GM18951 (cell line): ENCODE measurements around the gene FUZ.

ENCODE experiments used
- POLR2A ChIP-seq: IDR thresholded peaks from 4 replicates; pipeline ENCODE4 v1.6.1; 2011; ENCODE audit warnings: mild to moderate bottlenecking; ENCODE audit not compliant: insufficient read length, insufficient read depth; ENCODE audit errors: extremely low read depth
- in situ Hi-C: fragments of 300-500 bp; cut with MboI; formaldehyde crosslinking; loops from one replicate; pipeline ENCODE4 v1.12.0; 2022; ENCODE audit warnings: low sequenced_read_pairs, mixed read lengths, inconsistent platforms; ENCODE audit not compliant: unreplicated experiment

The FUZ gene

DNA sequence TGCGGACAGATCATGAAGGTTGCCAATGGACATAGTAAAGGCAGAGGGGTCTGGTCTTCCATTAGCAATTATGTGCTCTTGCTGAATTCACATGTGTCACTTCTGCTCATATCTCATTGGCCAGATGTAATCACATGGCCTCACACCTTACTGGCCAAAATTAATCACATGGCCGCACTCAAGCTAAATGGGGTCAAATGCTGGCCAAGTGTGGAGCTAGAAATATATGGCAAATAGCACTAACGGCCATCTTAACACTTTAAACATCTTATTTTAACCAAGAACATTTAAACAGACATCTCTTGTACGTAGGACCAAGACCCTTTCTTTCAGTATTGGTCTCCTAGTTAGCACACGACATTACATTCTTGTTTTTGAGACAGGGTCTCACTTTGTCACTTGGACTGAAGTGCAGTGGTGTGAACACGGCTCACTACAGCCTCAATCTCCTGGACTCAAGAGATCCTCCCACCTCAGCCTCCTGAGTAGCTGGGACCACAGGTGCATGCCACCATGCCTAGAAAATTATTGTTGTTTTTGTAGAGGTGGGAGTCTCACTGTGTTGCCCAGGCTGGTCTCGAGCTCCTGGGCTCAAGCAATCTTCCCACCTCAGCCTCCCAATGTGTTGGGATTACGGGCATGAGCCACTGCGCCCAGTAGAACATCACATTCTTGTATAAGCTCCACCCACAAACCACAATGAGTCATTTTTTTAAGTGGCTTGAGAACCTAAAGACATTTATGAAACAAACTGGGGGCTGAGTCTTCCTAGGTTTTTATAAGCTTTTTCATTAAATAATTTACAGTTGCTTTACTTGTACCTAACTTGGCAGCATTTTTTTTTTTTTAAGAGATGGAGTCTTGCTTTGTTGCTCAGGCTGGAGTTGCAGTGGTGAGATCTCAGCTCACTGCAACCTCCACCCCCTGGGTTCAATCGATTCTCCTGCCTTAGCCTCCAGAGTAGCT lies 34.9 kb upstream of the FUZ start:
- in situ Hi-C loops = no loop called here

DNA sequence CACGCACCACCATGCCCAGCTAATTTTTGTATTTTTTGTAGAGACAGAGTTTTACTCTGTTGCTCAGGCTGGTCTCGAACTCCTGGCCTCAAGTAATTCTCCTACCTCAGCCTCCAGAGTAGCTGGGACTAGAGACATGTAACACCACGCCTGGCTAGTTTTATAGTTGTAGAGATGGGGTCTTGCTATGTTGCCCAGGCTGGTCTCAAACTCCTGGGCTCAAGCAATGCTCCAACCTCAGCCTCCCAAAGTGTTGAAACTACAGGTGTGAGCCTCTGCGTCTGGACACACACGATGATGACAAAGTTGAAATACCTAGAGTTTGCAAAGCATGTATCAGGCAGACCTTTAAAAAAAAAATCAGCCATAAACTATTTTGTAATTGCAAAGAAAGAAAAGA lies 33.3 kb upstream of the FUZ start:
- in situ Hi-C loops = no loop called here
- no peak for TF ChIP-seq POLR2A

More for the DNA sequence above, 34.9 kb upstream of the FUZ start:
- no peak for TF ChIP-seq POLR2A

DNA sequence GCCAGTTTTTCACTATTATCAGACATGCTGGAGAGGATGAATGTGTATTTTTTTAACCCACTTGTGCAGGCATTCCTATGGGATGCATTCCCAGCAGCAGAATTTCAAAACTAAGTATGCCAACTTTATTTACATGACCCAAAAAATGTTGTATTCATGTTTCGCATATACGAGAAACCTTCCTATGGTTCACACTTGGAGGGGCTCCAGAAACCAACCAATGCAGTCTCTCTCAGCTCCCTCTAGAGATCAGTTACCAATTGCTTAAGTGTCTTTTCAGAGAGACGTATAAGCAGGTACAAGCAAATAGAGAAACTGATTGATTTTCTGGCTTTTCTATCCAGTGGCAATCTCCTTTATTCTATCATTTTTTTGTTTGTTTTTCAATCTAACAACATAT lies 32.3 kb upstream of the FUZ start:
- TF ChIP-seq POLR2A = no peak
- in situ Hi-C loops = no loop called here

DNA sequence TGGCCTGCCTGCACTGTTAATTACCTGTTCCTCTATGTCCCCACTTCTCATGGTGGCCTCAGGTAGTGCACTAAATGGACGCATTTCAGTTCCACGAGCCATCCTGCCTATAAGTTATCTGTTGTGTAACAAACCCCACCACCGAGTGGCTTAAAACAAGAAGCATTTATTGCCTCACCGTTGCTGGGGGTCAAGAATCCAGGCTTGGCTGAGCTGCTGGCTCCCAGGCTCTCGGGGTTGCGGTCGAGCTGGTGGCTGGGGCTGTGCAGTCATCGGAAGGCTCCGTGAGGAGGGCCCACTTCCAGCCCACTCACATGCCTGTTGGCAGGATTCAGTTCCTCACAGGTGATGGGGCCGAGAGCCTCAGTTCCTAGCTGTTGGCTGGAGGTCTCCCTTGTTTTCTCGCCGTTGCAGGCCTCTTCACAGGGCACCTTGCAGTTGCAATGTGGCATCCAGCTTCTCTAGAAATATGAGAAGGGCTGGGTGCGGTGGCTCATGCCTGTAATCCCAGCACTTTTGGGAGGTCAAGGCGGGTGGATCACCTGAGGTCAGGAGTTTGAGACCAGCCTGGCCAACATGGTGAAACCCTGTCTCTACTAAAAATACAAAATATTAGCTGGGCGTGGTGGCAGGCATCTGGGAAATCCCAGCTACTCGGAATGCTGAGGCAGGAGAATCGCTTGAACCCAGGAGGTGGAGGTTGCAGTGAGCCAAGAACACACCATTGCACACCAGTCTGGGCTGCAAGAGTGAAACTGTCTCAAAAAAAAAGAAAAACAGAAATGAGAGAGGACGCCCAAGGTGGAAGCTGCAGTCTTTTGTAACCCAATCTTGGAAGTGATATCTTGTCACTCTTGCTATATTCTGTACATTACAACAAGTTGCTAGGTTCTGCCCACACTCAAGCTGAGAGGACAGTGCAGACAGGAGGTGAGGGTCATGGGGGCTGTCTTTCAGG lies 31.3 kb upstream of the FUZ start:
- in situ Hi-C loops = no loop called here
- TF ChIP-seq POLR2A = no peak

- TF ChIP-seq POLR2A = no peak
Observed at GRCh38 chr19:49843265-49843664, 30.2 kb upstream of the FUZ start.

GRCh38 chr19:49840736-49841249 lies 27.7 kb upstream of the FUZ start:
- in situ Hi-C loops = no loop called here
- TF ChIP-seq POLR2A = no peak

More at GRCh38 chr19:49843265-49843664, 30.2 kb upstream of the FUZ start:
- in situ Hi-C loops = no loop called here

- TF ChIP-seq POLR2A = no peak
- in situ Hi-C loops = no loop called here
Observed at GRCh38 chr19:49840321-49840720, 27.2 kb upstream of the FUZ start.

- TF ChIP-seq POLR2A = no peak
- in situ Hi-C loops = no loop called here
Observed at GRCh38 chr19:49839713-49840112, 26.6 kb upstream of the FUZ start.

DNA sequence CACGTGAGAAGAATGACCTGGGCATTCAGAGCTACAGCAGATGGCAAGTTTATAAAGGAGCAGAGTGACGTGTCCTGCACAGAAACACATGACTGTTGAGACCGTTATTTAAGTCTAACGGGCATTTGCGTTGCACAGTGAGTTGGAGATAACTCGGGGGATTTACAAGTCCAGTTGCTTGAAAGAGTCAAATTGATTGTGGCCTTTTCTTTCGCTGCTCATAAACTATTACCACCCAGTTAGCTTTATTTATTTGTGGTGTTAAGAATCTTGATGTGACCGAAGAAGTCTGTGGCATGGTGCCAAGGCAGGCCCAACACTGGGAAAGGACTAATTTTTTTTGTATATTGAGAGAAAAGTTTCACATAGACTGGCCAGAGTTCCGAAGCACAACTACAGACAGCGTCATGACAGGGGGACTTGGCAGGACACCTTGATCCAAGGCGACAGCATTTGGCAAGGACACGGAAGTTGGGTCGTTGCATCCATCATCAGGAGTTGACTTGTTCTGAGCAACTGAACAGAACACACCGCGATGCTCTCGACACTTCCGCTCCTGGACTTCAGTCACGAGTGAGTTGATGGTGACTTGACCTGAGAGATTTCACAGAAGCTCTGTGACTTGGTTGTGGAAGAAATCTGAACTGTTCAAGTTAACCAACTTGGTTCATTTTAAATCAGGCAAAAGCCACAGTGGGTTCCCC lies 25.9 kb upstream of the FUZ start:
- in situ Hi-C loops = no loop called here
- TF ChIP-seq POLR2A = no peak

DNA sequence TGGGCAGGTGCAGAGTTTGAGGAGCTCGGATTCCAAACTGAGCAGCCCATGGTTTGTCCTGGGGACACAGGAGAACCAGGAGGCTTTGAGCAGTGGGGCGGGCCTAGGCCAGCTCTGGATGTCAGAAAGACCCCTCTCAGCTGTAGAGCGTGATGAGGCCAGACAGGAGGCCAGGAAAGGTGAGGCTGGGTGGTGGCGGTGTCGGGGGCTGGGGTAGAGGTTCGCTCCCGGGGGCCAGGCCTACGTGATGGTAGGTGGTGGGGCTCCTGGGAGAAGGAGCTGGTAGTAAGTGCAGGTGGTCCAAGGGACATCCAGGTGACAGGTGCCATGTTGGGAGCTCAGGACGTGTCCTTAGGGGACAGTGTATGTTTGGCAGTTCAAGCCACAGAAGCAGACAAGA lies 24.3 kb upstream of the FUZ start:
- in situ Hi-C loops = no loop called here
- no peak for TF ChIP-seq POLR2A

- TF ChIP-seq POLR2A = no peak
- in situ Hi-C loops = no loop called here
Observed at GRCh38 chr19:49837009-49837310, 23.9 kb upstream of the FUZ start.

- TF ChIP-seq POLR2A = no peak
- in situ Hi-C loops = no loop called here
Observed at GRCh38 chr19:49836176-49837008, 23.3 kb upstream of the FUZ start.
